B cell (primary cell): ENCODE results near the gene CHTF18. TPM values are rescaled to one million over a fixed set of nuclear protein-coding genes. Genes with fewer than 3 reads are reported as not detected.

Source experiments
- ATAC-seq: fragments of 200-7000 bp; cut with Tn5 transposase; one replicate; pipeline ENCODE4 v1.10.0; 2021; ENCODE audit warnings: low read depth, mild to moderate bottlenecking, moderate number of reproducible peaks, moderate library complexity
- CTCF ChIA-PET: fragments of 350-600 bp; sonication (Branson Sonifier 250); formaldehyde crosslinking; loops from one replicate; lab custom pipeline; 2021; ENCODE audit warnings: antibody characterized with exemption, inconsistent platforms; lab: Charles Lee
- POLR2A ChIA-PET: fragments of 350-600 bp; sonication (Branson Sonifier 250); formaldehyde crosslinking; loops from one replicate; lab custom pipeline; 2021; ENCODE audit warnings: antibody characterized with exemption; lab: Charles Lee
- DNase-seq: peaks from one replicate; pipeline ENCODE4 v3.0.0; 2013
- H2AFZ ChIP-seq: 2 replicates; pipeline ENCODE4 v1.6.1; 2012; ENCODE audit warnings: mild to moderate bottlenecking, low read depth, low read length; ENCODE audit not compliant: insufficient read depth, poor library complexity, severe bottlenecking
- H3K27ac ChIP-seq, 2 donors: 1 replicate in 1 of 2; 2 replicates in 1 of 2; pipeline ENCODE4 v1.5.1; 2012 to 2013; ENCODE audit warnings: low read length in 2 of 2, mild to moderate bottlenecking in 2 of 2, moderate library complexity in 1 of 2
- H3K27me3 ChIP-seq, 4 experiments: fragments of 200-600 bp in 1 of 4; sonication (generic) in 1 of 4; replicated peaks in 1 of 4; 1 replicate in 2 of 4; 2 replicates in 2 of 4; pipeline versions ENCODE4 v1.6.1 to v1.7.0; 2013 to 2016; ENCODE audit warnings: low read length in 3 of 4, mild to moderate bottlenecking in 2 of 4, mixed read lengths in 1 of 4, moderate library complexity in 1 of 4; ENCODE audit not compliant: insufficient read depth in 4 of 4, control insufficient read depth in 3 of 4; ENCODE audit errors: control extremely low read depth in 1 of 4
- H3K36me3 ChIP-seq, 2 experiments: replicated peaks in 1 of 2; 1 replicate in 1 of 2; 2 replicates in 1 of 2; pipeline versions ENCODE4 v1.6.1 to v1.7.1; 2013; ENCODE audit warnings: low read length in 1 of 2; ENCODE audit not compliant: insufficient read depth in 2 of 2, control insufficient read depth in 1 of 2; ENCODE audit errors: control extremely low read depth in 1 of 2, extremely low read depth in 1 of 2
- H3K4me1 ChIP-seq, 2 donors: fragments of 200-600 bp in 1 of 2; sonication (generic) in 1 of 2; 1 replicate in 1 of 2; 2 replicates in 1 of 2; pipeline versions ENCODE4 v1.5.1 to v1.6.1; 2013 to 2017; ENCODE audit warnings: low read length in 2 of 2; ENCODE audit not compliant: control insufficient read depth in 2 of 2, insufficient read depth in 2 of 2
- H3K4me2 ChIP-seq: replicated peaks from 2 replicates; pipeline ENCODE3; 2012; ENCODE audit warnings: mild to moderate bottlenecking, low read depth, low read length; ENCODE audit not compliant: poor library complexity, severe bottlenecking
- H3K4me3 ChIP-seq, 5 experiments: fragments of 200-600 bp in 1 of 5; sonication (generic) in 1 of 5; 1 replicate in 3 of 5; 2 replicates in 2 of 5; pipeline versions ENCODE4 v1.5.1 to v1.7.0; 2011 to 2016; ENCODE audit warnings: low read length in 4 of 5, mild to moderate bottlenecking in 4 of 5, low read depth in 2 of 5, control low read depth in 1 of 5, moderate library complexity in 1 of 5; ENCODE audit not compliant: insufficient read depth in 1 of 5; ENCODE audit errors: control extremely low read depth in 1 of 5, extremely low read depth in 1 of 5
- H3K79me2 ChIP-seq: fragments of 200-600 bp; sonication (generic); one replicate; pipeline ENCODE4 v1.6.0; 2016; ENCODE audit warnings: low read length; ENCODE audit not compliant: control insufficient read depth, insufficient read depth
- H3K9ac ChIP-seq: fragments of 200-600 bp; sonication (generic); 2 replicates; pipeline ENCODE4 v1.6.1; 2017; ENCODE audit warnings: mild to moderate bottlenecking, low read length, moderate library complexity
- H3K9me3 ChIP-seq, 3 donors: one replicate each; pipeline versions ENCODE4 v1.6.1 to v1.7.1; 2013; ENCODE audit warnings: low read length in 2 of 3; ENCODE audit not compliant: control insufficient read depth in 2 of 3, insufficient read depth in 1 of 3; ENCODE audit errors: control extremely low read depth in 1 of 3
- H4K20me1 ChIP-seq: 2 replicates; pipeline ENCODE4 v1.6.0; 2012; ENCODE audit warnings: mild to moderate bottlenecking, low read length; ENCODE audit not compliant: insufficient read depth, control insufficient read depth, poor library complexity, severe bottlenecking
- H3K27ac Mint-ChIP-seq: one replicate; pipeline ENCODE4 v1.8.0; 2021; ENCODE audit warnings: mixed read lengths
- H3K27me3 Mint-ChIP-seq: one replicate; pipeline ENCODE4 v1.8.0; 2021; ENCODE audit warnings: mixed read lengths
- H3K4me1 Mint-ChIP-seq: one replicate; pipeline ENCODE4 v1.8.0; 2021; ENCODE audit warnings: mixed read lengths
- H3K4me3 Mint-ChIP-seq: one replicate; pipeline ENCODE4 v1.8.0; 2021; ENCODE audit warnings: mixed read lengths
- H3K9me3 Mint-ChIP-seq: one replicate; pipeline ENCODE4 v1.8.0; 2022; ENCODE audit warnings: mixed read lengths; ENCODE audit not compliant: insufficient read depth
- CTCF ChIP-seq: fragments of 200-600 bp; IDR thresholded peaks from one replicate; pipeline ENCODE4 v1.8.0; 2022; ENCODE audit warnings: antibody characterized with exemption, mild to moderate bottlenecking
- EZH2 ChIP-seq: IDR thresholded peaks from 2 replicates; pipeline ENCODE4 v1.6.1; 2012; ENCODE audit warnings: borderline replicate concordance, low read depth, mild to moderate bottlenecking, moderate library complexity, low read length; ENCODE audit not compliant: insufficient read depth, poor library complexity, severe bottlenecking
- WGBS: methylation state at CpG from one replicate; pipeline ENCODE4 v1.1.5; 2013; ENCODE audit warnings: missing lambda C conversion rate; ENCODE audit not compliant: insufficient coverage; 5-methylcytosine and 5-hydroxymethylcytosine counted together
- intact Hi-C: fragments of 100-400 bp; cut with micrococcal nuclease; formaldehyde crosslinking; loops from one replicate; pipeline ENCODE4 v1.10.0; 2022
- polyA plus RNA-seq: library from polyadenylated mRNA; depleted of rRNA; stranded (reverse); fragments of >200 nt; gene quantifications from 2 replicates; pipeline ENCODE4 v1.2.3, GENCODE V29; 2012
- total RNA-seq, 2 donors: library from RNA; stranded (reverse); fragments of 120-200 nt in 1 of 2; gene quantifications; 1 replicate in 1 of 2; 2 replicates in 1 of 2; pipeline versions ENCODE4 v1.2.3 to v1.2.4, GENCODE V29; 2013 to 2022

Gene CHTF18
- total and polyA plus RNA-seq, 2 donors (not counting 1 experiment from before 2014, with no cell fraction given): 72.3 to 76.1 TPM

- Histone ChIP-seq H3K4me3 (no peak overlapping the region), H3K4me1 (peaks cover 3 to 16% of the 10 kb centered on the region in 2 donors), H3K27me3 (peaks cover 0 to 60% (median 12%) of the 10 kb centered on the region in 4 experiments), H4K20me1 (no peaks in the 10 kb centered on the region), H2AFZ (no peak overlapping the region), H3K27ac (no peak overlapping the region), H3K79me2 (peaks cover 4% of the 10 kb centered on the region), H3K4me2 (no peak overlapping the region), H3K36me3 (no peaks in the 10 kb centered on the region), H3K9me3 (peaks cover 0 to 23% (median 0%) of the 10 kb centered on the region in 3 donors), H3K9ac (no peak overlapping the region)
- no peak for TF ChIP-seq CTCF
- TF ChIP-seq EZH2: no peak
- CTCF ChIA-PET: interaction anchor here (0.6 kb wide), 1 partner anchor 909 kb away, joined by 3 read pairs; no protein-coding TSS in a partner anchor
- Mint-ChIP-seq H3K27me3 (peaks cover 32% of the 10 kb centered on the region), H3K4me3 (no peak overlapping the region), H3K4me1 (peaks cover 10% of the 10 kb centered on the region), H3K27ac (no peak overlapping the region), H3K9me3 (no peaks in the 10 kb centered on the region)
- no peak for DNase-seq
- WGBS: 80% methylated on average over 8 of the region's 9 CpGs
- POLR2A ChIA-PET: no interaction called here
- intact Hi-C loops: no loop called here
- ATAC-seq: no peak
Observed at GRCh38 chr16:814974-815373, 26.6 kb downstream of the CHTF18 start.

GRCh38 chr16:815861-816260, 27.4 kb downstream of the CHTF18 start:
- H2AFZ ChIP-seq: no peak overlapping the region
- CTCF ChIA-PET: interaction anchor here (0.6 kb wide), 1 partner anchor 154 kb away, joined by 3 read pairs; no protein-coding TSS in a partner anchor

More at GRCh38 chr16:815861-816260, 27.4 kb downstream of the CHTF18 start:
- TF ChIP-seq EZH2 (no peak), CTCF (no peak)
- peaks cover 0 to 60% (median 12%) of the 10 kb centered on the region in 4 experiments for H3K27me3 ChIP-seq
- Mint-ChIP-seq H3K27me3 (peaks cover 37% of the 10 kb centered on the region), H3K9me3 (no peaks in the 10 kb centered on the region), H3K27ac (no peak overlapping the region), H3K4me3 (no peak overlapping the region), H3K4me1 (peaks cover 14% of the 10 kb centered on the region)
- no peak overlapping the region for H3K4me3 ChIP-seq
- H3K36me3 ChIP-seq: no peaks in the 10 kb centered on the region
- H4K20me1 ChIP-seq: no peaks in the 10 kb centered on the region
- no peaks in the 10 kb centered on the region for H3K79me2 ChIP-seq
- intact Hi-C loops: no loop called here
- WGBS: 95% methylated on average over 10 of the region's 15 CpGs
- peaks cover 3 to 16% of the 10 kb centered on the region in 2 donors for H3K4me1 ChIP-seq
- peaks cover 0 to 24% (median 0%) of the 10 kb centered on the region in 3 donors for H3K9me3 ChIP-seq
- no peak overlapping the region for H3K4me2 ChIP-seq
- H3K9ac ChIP-seq: no peak overlapping the region
- no peak for ATAC-seq
- POLR2A ChIA-PET: no interaction called here
- no peak for DNase-seq
- no peak overlapping the region for H3K27ac ChIP-seq
